GM12878 (cell line): ENCODE data around the gene CDC42BPB. TPM values are rescaled to one million over a fixed set of nuclear protein-coding genes. Genes with fewer than 3 reads are reported as not detected.

Experiments
- ATAC-seq: fragments of 200-7000 bp; cut with Tn5 transposase; 3 replicates; pipeline ENCODE4 v1.9.1; 2020; ENCODE audit warnings: mild to moderate bottlenecking, moderate library complexity
- BruUV-seq: library from RNA; stranded (reverse); fragments of 400-500 nt; replicated peaks from 2 replicates; lab custom pipeline; 2021; lab: Mats Ljungman, UMichigan
- CTCF ChIA-PET: fragments of 300-600 bp; sonication (Branson Sonifier 250); formaldehyde crosslinking; extraction: SDS; loops from one replicate; lab custom pipeline; 2021; ENCODE audit warnings: inconsistent platforms; lab: Yijun Ruan, JAX
- POLR2A ChIA-PET: fragments of 350-600 bp; formaldehyde crosslinking; extraction: SDS; loops from one replicate; lab custom pipeline; 2021; ENCODE audit warnings: inconsistent platforms; lab: Charles Lee
- RAD21 ChIA-PET: fragments of 300-600 bp; sonication (Branson Sonifier 250); formaldehyde crosslinking; loops from one replicate; lab custom pipeline; 2023; ENCODE audit warnings: antibody characterized with exemption; ENCODE audit not compliant: unreplicated experiment; lab: Charles Lee
- SMC1A ChIA-PET: fragments of 300-600 bp; sonication (Branson Sonifier 250); formaldehyde crosslinking; loops from one replicate; lab custom pipeline; 2023; ENCODE audit not compliant: unreplicated experiment, uncharacterized antibody; lab: Charles Lee
- DNase-seq: peaks from one replicate; pipeline ENCODE4 v3.0.0-alpha.2; 2011; ENCODE audit warnings: low read depth, low spot score
- FAIRE-seq: peaks from 3 replicates; lab custom pipeline; 2011; peaks lifted over from hg19 to GRCh38; lab: Jason Lieb, UNC
- H2AFZ ChIP-seq: 2 replicates; pipeline ENCODE4 v1.6.0; 2011; ENCODE audit warnings: low read depth, low read length, control low read depth; ENCODE audit not compliant: control insufficient read depth
- H3K27ac ChIP-seq: 2 replicates; pipeline ENCODE4 v1.5.1; 2011; ENCODE audit warnings: control low read depth; ENCODE audit not compliant: control insufficient read depth, insufficient read depth
- H3K27me3 ChIP-seq, 2 experiments: replicated peaks in 1 of 2; 2 replicates each; pipeline versions ENCODE4 v1.6.0 to v1.6.1; 2011; ENCODE audit warnings: low read length in 1 of 2; ENCODE audit not compliant: control insufficient read depth in 2 of 2, insufficient read depth in 2 of 2
- H3K36me3 ChIP-seq, 2 experiments: 2 replicates each; pipeline ENCODE4 v1.5.1; 2011; ENCODE audit warnings: low read length in 1 of 2; ENCODE audit not compliant: control insufficient read depth in 2 of 2, insufficient read depth in 2 of 2
- H3K4me1 ChIP-seq: 2 replicates; pipeline ENCODE4 v1.6.1; 2011; ENCODE audit warnings: mild to moderate bottlenecking, low read length, moderate library complexity, mixed read lengths; ENCODE audit not compliant: control insufficient read depth, insufficient read depth
- H3K4me2 ChIP-seq: 2 replicates; pipeline ENCODE4 v1.6.0; 2011; ENCODE audit warnings: control low read depth; ENCODE audit not compliant: control insufficient read depth, insufficient read depth
- H3K4me3 ChIP-seq: fragments of 200-600 bp; sonication (generic); 2 replicates; pipeline ENCODE4 v1.5.1; 2016
- H3K79me2 ChIP-seq: 2 replicates; pipeline ENCODE4 v1.6.0; 2011; ENCODE audit warnings: low read length; ENCODE audit not compliant: control insufficient read depth, insufficient read depth
- H3K9ac ChIP-seq: 2 replicates; pipeline ENCODE4 v1.8.0; 2011; ENCODE audit warnings: low read length, control low read depth, mixed read lengths; ENCODE audit not compliant: control insufficient read depth, insufficient read depth
- H3K9me3 ChIP-seq: replicated peaks from 3 replicates; pipeline ENCODE4 v1.5.1; 2011; ENCODE audit warnings: mild to moderate bottlenecking, low read length; ENCODE audit not compliant: control insufficient read depth, insufficient read depth
- H4K20me1 ChIP-seq: 2 replicates; pipeline ENCODE4 v1.6.0; 2011; ENCODE audit not compliant: control insufficient read depth, insufficient read depth
- CBFB ChIP-seq: IDR thresholded peaks from 2 replicates; pipeline ENCODE4 v1.6.1; 2016; ENCODE audit warnings: antibody characterized with exemption, low read depth
- GATAD2B ChIP-seq: fragments of 450-650 bp; conservative IDR thresholded peaks from 2 replicates; pipeline ENCODE4 v1.6.1; 2017; ENCODE audit warnings: low read depth, mild to moderate bottlenecking, moderate library complexity
- RCOR1 ChIP-seq: conservative IDR thresholded peaks from 2 replicates; pipeline ENCODE4 v1.6.1; 2012; ENCODE audit warnings: low read depth, low read length, improper control_type of control experiment
- STAT3 ChIP-seq: IDR thresholded peaks from 2 replicates; pipeline ENCODE4 v1.6.1; 2011; ENCODE audit warnings: low read depth, low read length, improper control_type of control experiment
- ZNF207 ChIP-seq: fragments of 450-650 bp; IDR thresholded peaks from 2 replicates; pipeline ENCODE4 v1.6.1; 2014; ENCODE audit warnings: antibody characterized with exemption, mild to moderate bottlenecking, borderline replicate concordance
- ZSCAN29 ChIP-seq: fragments of 450-650 bp; IDR thresholded peaks from 2 replicates; pipeline ENCODE4 v1.6.1; 2017; ENCODE audit warnings: mild to moderate bottlenecking, moderate library complexity
- WGBS: methylation state at CpG from one replicate; pipeline ENCODE4 v1.1.6; 2016; ENCODE audit warnings: low lambda C conversion rate; ENCODE audit not compliant: insufficient replicate concordance, insufficient coverage; ENCODE audit errors: missing lambda C conversion rate; 5-methylcytosine and 5-hydroxymethylcytosine counted together
- in situ Hi-C: fragments of 300-500 bp; cut with MboI; formaldehyde crosslinking; loops from 9 replicates; pipeline ENCODE4 v1.14.3; 2018; ENCODE audit warnings: mixed read lengths
- intact Hi-C: fragments of 100-400 bp; cut with micrococcal nuclease; formaldehyde crosslinking; loops from one replicate; pipeline ENCODE4 v1.14.2; 2022; ENCODE audit not compliant: unreplicated experiment
- polyA plus RNA-seq, 11 experiments: library from polyadenylated mRNA; depleted of rRNA in 4 of 11; unstranded in 6 of 11; stranded (reverse) in 5 of 11; fragments of >200 nt; fragmentation: Nextera tagmentation in 4 of 11; fragmentation: Illumina TruSeq in 1 of 11; extraction: Ambion mirVana in 4 of 11; extraction: Trizol in 1 of 11; gene quantifications; 1 replicate in 1 of 11; 2 replicates in 10 of 11; pipeline versions ENCODE4 v1.2.1 to v1.2.3, GENCODE V29; 2011 to 2016; ENCODE audit warnings: inconsistent platforms in 2 of 11, missing spikeins in 2 of 11, low read depth in 1 of 11
- total RNA-seq, 4 experiments: library from RNA; depleted of rRNA in 3 of 4; stranded (reverse); fragments of >200 nt in 3 of 4; fragmentation: Illumina TruSeq in 1 of 4; extraction: Trizol in 1 of 4; gene quantifications; 2 replicates each; pipeline versions ENCODE4 v1.2.1 to v1.2.3, GENCODE V29; 2013 to 2021
- TF ChIP-seq, protein P1 (sequence below): fragments of 450-650 bp; IDR thresholded peaks from 2 replicates; pipeline ENCODE4 v1.6.1; 2017; ENCODE audit warnings: borderline replicate concordance
- TF ChIP-seq, protein P2 (sequence below): IDR thresholded peaks from 2 replicates; pipeline ENCODE4 v1.6.1; 2012; ENCODE audit warnings: low read depth, low read length, improper control_type of control experiment
- TF ChIP-seq, protein P3 (sequence below): fragments of 450-650 bp; IDR thresholded peaks from 2 replicates; pipeline ENCODE4 v1.6.1; 2016; ENCODE audit warnings: mild to moderate bottlenecking

CDC42BPB gene
- total and polyA plus RNA-seq, 10 of the 15 experiments (the other 5 are each of a cell fraction or from before 2014, with no cell fraction given): 0.42 to 22.1 (median 13.3) TPM

DNA sequence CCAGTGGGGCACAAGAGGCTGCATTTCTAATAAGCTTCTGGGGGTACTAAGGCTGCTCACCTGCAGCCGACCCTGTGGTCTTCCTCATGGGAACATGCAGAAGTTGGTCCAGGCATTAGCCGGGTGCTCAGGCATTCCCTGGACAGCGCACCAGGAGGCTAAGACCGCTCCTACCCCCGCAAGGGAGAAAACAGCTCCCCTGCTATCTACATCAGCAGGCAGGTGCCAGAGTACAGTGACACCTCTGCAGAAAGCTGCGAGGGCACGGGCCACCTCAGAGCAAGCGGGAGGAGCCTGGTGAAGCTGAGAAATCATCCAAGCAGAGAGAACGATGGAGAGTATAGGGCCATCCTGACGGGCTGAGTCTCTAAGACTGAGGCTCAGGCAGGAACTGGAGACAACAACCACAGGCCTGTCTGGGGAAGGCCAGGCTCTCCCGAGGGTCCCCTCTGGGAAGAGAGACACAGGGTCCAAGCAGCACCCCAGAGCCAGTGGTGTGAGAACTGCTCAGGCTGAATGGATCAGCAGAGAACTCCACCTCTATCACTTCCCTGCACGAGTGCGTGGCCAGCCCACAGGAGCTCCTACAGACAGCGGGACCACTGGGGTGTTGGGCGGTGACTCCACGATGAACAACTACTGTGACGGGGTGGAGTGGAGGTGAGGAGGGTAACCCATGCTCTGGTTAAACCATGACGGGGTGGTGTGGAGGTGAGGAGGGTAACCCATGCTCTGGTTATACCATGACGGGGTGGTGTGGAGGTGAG is 72.8 kb downstream of the CDC42BPB start:
- BruUV-seq: no TSS peak
- Histone ChIP-seq H3K4me2 (no peak overlapping the region), H4K20me1 (no peaks in the 10 kb centered on the region), H3K36me3 (peaks cover 12 to 15% of the 10 kb centered on the region in 2 experiments), H2AFZ (no peak overlapping the region), H3K9me3 (peaks cover 5% of the 10 kb centered on the region; the same call in 2 of the 3 replicates), H3K4me1 (peaks cover 15% of the 10 kb centered on the region), H3K4me3 (no peak overlapping the region), H3K9ac (no peak overlapping the region), H3K27me3 (no peaks in the 10 kb centered on the region), H3K27ac (no peak overlapping the region), H3K79me2 (no peaks in the 10 kb centered on the region)
- SMC1A ChIA-PET: no interaction called here
- POLR2A ChIA-PET: no interaction called here
- in situ Hi-C loops (no loop called here), intact Hi-C loops (loop anchor here (5.0 kb wide), 1 partner anchor 68 kb away; no protein-coding TSS in a partner anchor)
- RAD21 ChIA-PET: no interaction called here
- WGBS: 79% methylated on average over 19 of the region's 19 CpGs
- TF ChIP-seq, protein P1, sequence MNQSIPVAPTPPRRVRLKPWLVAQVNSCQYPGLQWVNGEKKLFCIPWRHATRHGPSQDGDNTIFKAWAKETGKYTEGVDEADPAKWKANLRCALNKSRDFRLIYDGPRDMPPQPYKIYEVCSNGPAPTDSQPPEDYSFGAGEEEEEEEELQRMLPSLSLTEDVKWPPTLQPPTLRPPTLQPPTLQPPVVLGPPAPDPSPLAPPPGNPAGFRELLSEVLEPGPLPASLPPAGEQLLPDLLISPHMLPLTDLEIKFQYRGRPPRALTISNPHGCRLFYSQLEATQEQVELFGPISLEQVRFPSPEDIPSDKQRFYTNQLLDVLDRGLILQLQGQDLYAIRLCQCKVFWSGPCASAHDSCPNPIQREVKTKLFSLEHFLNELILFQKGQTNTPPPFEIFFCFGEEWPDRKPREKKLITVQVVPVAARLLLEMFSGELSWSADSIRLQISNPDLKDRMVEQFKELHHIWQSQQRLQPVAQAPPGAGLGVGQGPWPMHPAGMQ: no peak
- TF ChIP-seq RCOR1: no peak
- TF ChIP-seq STAT3: no peak
- no peak for TF ChIP-seq GATAD2B
- no peak for TF ChIP-seq ZNF207
- TF ChIP-seq, protein P2, sequence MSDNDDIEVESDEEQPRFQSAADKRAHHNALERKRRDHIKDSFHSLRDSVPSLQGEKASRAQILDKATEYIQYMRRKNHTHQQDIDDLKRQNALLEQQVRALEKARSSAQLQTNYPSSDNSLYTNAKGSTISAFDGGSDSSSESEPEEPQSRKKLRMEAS: no peak
- no peak for TF ChIP-seq CBFB
- TF ChIP-seq, protein P3, sequence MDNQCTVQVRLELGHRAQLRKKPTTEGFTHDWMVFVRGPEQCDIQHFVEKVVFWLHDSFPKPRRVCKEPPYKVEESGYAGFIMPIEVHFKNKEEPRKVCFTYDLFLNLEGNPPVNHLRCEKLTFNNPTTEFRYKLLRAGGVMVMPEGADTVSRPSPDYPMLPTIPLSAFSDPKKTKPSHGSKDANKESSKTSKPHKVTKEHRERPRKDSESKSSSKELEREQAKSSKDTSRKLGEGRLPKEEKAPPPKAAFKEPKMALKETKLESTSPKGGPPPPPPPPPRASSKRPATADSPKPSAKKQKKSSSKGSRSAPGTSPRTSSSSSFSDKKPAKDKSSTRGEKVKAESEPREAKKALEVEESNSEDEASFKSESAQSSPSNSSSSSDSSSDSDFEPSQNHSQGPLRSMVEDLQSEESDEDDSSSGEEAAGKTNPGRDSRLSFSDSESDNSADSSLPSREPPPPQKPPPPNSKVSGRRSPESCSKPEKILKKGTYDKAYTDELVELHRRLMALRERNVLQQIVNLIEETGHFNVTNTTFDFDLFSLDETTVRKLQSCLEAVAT: no peak
- TF ChIP-seq ZSCAN29: no peak
- DNase-seq (no peak), FAIRE-seq (no peak), ATAC-seq (no peak)
- CTCF ChIA-PET: no interaction called here
